GM12874 (cell line): ENCODE results near the gene ANKRD65.

Experiments used
- TF ChIP-seq, protein P1 (sequence below): IDR thresholded peaks from 2 replicates; pipeline ENCODE4 v1.5.1; 2011; ENCODE audit warnings: low read depth, mild to moderate bottlenecking, control low read depth, low read length, moderate library complexity; ENCODE audit not compliant: insufficient read depth

ANKRD65 gene

DNA sequence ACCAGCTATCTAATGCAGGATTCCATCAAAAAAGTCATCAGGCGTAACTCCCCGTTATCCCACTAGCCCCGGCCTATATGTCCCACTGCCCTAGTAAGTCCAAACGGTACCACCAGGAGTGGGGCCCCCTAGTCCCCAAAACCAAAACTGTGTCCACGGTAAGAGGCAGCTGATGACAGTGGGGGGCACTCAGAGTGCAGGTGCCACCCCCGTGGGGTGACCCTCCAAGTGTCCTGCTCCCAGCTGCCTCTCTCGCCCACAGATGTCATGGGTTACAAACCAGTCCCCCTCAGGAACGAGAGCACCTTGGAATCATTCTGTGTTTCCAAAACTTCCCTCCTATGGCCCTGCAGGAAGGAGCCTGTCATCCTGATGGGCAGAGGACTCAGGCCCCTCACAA lies 35.1 kb downstream of the ANKRD65 start:
- TF ChIP-seq, protein P1, sequence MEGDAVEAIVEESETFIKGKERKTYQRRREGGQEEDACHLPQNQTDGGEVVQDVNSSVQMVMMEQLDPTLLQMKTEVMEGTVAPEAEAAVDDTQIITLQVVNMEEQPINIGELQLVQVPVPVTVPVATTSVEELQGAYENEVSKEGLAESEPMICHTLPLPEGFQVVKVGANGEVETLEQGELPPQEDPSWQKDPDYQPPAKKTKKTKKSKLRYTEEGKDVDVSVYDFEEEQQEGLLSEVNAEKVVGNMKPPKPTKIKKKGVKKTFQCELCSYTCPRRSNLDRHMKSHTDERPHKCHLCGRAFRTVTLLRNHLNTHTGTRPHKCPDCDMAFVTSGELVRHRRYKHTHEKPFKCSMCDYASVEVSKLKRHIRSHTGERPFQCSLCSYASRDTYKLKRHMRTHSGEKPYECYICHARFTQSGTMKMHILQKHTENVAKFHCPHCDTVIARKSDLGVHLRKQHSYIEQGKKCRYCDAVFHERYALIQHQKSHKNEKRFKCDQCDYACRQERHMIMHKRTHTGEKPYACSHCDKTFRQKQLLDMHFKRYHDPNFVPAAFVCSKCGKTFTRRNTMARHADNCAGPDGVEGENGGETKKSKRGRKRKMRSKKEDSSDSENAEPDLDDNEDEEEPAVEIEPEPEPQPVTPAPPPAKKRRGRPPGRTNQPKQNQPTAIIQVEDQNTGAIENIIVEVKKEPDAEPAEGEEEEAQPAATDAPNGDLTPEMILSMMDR = no peak

DNA sequence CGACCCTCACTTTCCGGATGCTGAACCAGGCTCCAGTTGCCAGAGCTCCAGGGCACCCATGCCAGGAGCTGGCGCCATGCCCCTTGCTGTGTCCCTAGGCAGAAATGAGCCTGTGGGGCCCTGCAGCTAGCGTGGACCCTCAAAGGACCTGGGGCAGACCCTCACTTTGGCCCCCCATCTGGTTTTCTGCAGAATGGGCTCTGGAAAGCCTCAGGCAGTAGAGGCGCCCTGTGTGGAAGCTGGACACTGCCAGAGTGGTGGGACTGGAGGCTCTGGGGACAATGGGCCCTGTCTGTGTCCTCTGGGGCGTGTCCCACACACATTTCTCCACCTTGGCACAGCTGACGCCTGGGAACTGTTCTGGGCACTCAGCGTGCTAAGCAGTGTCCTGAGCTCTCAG lies 39.8 kb downstream of the ANKRD65 start:
- TF ChIP-seq, protein P1 = no peak

DNA sequence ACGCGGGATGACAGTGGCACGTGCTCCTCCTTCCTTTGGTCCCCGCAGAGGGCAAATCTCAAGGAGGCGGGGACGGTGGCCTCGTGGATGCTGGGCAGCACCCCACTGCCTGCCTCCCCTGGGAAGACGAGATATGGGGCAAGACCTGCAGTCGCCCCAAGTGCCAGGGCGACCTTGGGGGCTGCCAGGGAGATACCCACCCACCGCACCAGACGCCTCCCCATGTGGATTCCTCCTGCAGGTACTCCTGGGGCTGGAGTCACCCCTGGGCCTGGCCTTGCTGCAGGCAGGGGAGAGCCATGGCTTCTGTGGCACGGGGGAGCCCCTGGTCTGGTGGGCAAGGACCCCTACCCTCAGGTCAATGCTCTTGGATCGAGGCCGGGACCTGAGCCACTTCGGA lies 40.2 kb downstream of the ANKRD65 start:
- TF ChIP-seq, protein P1 = no peak

DNA sequence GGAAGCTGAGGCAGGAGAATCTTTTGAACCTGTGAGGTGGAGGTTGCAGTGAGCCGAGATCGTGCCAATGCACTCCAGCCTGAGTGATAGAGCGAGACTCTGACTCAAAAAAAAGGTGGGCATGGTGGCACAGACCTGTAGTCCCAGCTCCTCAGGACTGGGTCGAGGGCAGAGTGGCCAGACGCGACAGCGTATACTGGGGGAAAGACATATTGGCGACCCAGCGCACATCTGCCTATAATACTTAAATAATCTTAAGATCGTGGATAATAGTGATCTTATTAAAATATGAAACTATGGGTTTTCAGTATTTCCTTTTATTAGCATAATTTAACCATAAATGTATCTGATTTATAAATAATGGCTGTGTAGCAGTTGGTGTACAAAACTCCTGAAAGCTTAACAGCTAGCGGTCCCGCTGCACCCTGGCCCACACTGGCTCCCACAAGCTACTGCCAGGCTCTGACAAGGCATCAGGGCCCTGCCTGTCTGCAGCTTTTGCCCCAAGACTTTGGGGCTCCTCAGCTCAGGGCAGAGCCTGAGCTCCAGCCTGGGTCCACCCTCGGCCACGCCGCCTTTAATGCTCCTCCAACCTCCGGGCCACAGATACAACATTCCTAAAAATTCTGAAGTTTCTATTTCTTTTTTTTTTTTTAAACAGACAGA lies 43.4 kb downstream of the ANKRD65 start:
- TF ChIP-seq, protein P1 = no peak

DNA sequence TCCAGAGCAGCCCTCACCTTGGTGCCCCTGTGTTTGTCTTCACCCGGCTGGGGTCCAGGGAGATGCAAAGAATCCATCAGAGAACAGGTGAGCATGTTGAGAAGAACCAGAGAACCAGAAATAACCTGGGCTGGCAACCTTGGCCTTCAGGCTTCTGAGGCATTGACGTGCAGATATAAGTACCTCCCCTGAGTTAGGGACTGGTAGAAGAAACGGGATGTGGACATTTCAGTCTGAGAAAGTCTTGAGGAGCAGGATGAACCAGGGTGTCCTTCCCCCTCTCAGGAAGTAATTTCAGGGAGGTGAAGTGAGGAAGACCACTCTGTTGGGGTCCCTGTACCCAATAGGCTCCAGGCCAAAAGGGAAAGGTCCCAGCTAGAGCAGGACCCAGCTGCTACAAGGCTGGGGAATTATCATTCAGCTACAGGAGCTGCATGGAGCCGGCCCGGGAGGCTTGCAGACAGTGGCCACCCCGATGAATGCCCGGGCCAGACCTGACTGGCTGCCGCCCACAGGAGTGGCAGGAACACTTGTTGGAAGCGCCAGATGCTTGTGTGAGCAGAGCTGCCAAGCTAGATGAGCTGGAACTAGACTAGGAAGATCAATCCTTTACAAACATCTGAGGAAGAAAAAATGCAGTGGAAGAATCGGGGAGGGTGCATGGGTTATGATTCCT lies 44.4 kb downstream of the ANKRD65 start:
- TF ChIP-seq, protein P1 = no peak

DNA sequence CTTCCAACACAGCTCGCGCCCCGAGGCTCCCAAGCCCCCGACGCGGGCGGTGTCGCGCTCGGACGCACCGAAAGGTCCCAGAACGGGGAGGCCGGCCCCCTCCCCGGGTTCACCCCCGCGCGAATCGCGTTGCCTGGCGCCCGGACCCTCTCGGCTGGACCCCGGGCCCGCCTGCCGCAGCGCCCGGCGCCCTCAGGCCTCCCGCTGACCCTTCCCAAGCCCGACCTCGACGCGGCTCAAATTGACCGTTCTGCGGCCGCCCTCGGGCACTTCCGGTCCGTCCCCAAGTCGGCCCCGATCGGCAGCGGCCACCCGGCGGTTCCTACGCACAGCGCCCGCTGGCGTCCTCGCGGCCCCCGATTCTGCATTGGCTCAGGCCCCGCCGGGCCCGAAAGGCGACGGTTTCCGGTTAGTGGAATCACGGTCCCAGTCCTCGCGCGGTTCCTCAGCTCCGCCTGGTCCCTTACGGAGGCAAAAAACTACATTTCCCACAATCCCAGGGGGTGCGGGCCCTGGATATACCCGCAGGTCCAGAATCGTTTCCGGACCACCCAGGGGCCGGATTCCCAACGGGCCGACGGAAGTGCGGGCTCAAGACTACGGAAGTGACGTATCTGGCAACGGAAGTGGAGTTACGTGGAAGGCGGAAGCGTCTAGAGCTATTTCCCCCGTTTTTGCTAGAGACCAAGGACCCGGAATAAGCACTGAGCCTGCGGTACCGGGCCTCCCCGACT lies 46.0 kb downstream of the ANKRD65 start, which contains the start of gene AURKAIP1:
TSS of gene AURKAIP1 (minus strand) at position 279 of the 734 bp plus-strand sequence. CDS start 451 bp downstream, outside the sequence.
- TF ChIP-seq, protein P1 = peak; percentile 43; the same call in 1 of the 2 replicates

DNA sequence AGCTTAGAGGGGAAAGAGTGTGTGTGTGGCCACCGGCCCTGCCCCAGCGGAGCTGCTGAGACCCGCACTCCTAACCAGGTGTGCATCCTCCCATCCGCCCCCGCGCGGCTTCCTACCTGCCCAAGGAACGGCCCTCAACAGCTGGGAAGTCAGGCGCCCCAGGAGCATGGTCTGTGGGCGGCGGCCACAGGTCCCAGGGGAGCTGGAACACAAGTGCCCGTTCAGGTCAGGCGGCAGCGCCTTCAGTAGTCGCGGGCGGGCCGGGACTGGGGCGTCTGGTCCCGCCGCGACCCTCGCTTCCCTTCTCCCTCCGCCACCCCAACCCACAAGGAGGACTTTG lies 46.5 kb downstream of the ANKRD65 start:
- TF ChIP-seq, protein P1 = no peak
